ENCODE data around the gene FUBP3. TPM values are rescaled to one million over a fixed set of nuclear protein-coding genes. Genes with fewer than 3 reads are reported as not detected.
A peak's percentile ranks its signal among the peaks of the same experiment; 100 is the strongest.

The FUBP3 gene, protein sequence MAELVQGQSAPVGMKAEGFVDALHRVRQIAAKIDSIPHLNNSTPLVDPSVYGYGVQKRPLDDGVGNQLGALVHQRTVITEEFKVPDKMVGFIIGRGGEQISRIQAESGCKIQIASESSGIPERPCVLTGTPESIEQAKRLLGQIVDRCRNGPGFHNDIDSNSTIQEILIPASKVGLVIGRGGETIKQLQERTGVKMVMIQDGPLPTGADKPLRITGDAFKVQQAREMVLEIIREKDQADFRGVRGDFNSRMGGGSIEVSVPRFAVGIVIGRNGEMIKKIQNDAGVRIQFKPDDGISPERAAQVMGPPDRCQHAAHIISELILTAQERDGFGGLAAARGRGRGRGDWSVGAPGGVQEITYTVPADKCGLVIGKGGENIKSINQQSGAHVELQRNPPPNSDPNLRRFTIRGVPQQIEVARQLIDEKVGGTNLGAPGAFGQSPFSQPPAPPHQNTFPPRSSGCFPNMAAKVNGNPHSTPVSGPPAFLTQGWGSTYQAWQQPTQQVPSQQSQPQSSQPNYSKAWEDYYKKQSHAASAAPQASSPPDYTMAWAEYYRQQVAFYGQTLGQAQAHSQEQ
- 10 to 100 TPM; 33.1 to 59.9 (median 37.8) TPM for total RNA-seq

DNA sequence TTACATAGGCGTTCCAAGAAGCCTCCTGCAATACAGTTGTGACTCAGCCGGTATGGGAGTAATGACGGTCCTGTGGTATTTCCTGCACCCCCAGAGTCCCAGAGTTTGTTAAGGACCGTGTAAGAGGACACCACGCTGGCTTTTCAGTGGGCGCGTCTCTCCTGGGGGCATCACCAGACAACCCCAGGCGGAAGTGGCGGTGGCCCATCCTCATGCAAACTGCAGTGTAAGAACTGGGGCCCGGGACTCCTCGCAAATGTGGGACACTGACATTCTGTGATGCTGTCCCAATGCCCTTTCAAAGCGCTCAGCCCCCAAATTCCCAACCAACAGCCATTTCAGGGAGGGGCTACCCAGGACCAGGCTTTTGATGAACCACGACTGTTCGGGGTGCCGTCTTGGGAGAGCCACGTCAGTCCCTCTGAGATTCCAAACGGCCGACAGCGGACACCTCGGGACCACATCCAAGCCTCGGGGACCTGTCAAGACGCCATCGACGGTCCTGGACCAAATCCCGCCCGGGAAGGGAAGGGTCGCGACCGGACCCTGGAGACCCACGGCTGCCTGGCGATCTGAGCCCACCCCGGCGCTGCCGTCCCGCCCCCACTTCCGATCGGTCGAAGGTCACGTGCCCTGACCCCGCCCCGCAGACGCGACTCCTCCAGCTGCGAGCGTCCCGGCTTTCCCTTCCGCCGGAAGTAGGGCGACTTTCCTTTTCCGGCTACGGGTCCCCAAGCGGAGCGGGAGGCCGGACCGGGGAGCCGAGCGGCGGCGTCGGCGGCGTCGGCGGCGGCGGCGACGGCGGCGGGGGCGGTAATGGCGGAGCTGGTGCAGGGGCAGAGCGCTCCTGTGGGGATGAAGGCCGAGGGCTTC lies at the start of gene FUBP3:
Gene FUBP3 (plus strand): TSS at position 713 of the 873 bp plus-strand sequence. CDS start 104 bp downstream, at position 817.
- no peaks in the 10 kb centered on the region for H3K9me3 ChIP-seq
- H3K36me3 ChIP-seq = peaks cover 0 to 3% (median 0%) of the 10 kb centered on the region in 3 donors
- TF ChIP-seq, protein P1, sequence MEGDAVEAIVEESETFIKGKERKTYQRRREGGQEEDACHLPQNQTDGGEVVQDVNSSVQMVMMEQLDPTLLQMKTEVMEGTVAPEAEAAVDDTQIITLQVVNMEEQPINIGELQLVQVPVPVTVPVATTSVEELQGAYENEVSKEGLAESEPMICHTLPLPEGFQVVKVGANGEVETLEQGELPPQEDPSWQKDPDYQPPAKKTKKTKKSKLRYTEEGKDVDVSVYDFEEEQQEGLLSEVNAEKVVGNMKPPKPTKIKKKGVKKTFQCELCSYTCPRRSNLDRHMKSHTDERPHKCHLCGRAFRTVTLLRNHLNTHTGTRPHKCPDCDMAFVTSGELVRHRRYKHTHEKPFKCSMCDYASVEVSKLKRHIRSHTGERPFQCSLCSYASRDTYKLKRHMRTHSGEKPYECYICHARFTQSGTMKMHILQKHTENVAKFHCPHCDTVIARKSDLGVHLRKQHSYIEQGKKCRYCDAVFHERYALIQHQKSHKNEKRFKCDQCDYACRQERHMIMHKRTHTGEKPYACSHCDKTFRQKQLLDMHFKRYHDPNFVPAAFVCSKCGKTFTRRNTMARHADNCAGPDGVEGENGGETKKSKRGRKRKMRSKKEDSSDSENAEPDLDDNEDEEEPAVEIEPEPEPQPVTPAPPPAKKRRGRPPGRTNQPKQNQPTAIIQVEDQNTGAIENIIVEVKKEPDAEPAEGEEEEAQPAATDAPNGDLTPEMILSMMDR (IDR thresholded peaks at IDR 0.05) = peak in 1 of 5 experiments; percentile 22
- peak; percentile 36 to 75 for TF ChIP-seq POLR2A (IDR thresholded peaks at IDR 0.05)
- TF ChIP-seq EP300 (IDR thresholded peaks at IDR 0.05) = peak; percentile 52 to 89
- H3K4me3 ChIP-seq = peak within 1 kb of the TSS; percentile 71 to 98 (median 90)
- H3K27me3 ChIP-seq = no peaks in the 10 kb centered on the region
- WGBS, 2 donors = 0% methylated on average over 17 to 70 of the region's 74 CpGs
- H3K4me1 ChIP-seq = peaks cover 0 to 58% (median 18%) of the 10 kb centered on the region in 4 donors
- peak within 1 kb of the TSS; percentile 71 to 94 (median 88) for H3K27ac ChIP-seq
- DNase-seq (ENCODE audit: low spot score in 2 of 2) = peak; percentile 83 to 89

DNA sequence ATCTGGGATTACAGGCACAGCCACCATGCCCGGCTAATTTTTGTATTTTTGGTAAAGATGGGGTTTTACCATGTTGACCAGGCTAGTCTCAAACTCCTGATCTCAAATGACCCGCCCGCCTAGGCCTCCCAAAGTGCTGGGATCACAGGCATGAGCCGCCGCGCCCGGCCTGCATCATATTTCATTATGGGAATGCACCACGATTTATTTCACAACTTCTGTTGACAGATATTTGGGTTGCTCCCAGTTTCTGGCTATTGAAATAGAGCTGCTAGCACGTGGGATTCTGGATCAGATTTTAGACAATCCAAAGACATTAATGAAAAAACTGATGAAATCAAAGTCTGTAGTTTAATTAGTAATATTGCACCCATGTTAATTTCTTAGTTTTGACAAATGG lies 48.4 kb upstream of the FUBP3 start:
- no peak overlapping the region for H3K27ac ChIP-seq
- H3K27me3 ChIP-seq = peaks cover 0 to 64% of the 10 kb centered on the region in 2 donors
- no peaks in the 10 kb centered on the region for H3K36me3 ChIP-seq
- no peak overlapping the region for H3K4me3 ChIP-seq
- TF ChIP-seq, protein P1 (IDR thresholded peaks at IDR 0.05) = no peak
- TF ChIP-seq POLR2A (IDR thresholded peaks at IDR 0.05) = no peak
- no peak for TF ChIP-seq EP300 (IDR thresholded peaks at IDR 0.05)
- no peaks in the 10 kb centered on the region for H3K9me3 ChIP-seq
- peaks cover 0 to 7% (median 0%) of the 10 kb centered on the region in 4 donors for H3K4me1 ChIP-seq
- DNase-seq (ENCODE audit: low spot score in 2 of 2) = no peak
- 41 to 50% methylated on average over 9 of the region's 9 CpGs for WGBS, 2 donors

DNA sequence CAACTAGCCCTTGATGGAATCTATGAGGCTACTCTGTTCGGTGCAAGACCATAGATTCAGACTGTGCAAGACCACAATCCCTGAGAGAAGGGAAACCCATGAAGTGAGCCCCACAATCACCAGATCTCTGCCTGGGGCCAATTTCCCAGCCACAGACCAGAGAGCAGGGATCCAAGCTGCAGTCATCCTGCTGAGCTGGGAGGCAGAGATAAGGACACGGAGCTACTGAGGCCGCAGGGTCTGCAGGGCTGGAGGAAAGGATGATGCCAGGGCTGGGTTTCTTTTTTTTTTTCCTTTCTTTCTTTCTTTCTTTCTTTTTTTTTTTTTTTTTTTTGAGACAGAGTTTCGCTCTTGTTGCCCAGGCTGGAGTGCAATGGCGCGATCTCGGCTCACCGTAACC lies 47.7 kb upstream of the FUBP3 start:
- no peak for DNase-seq (ENCODE audit: low spot score in 2 of 2)
- Histone ChIP-seq H3K27me3 (peaks cover 0 to 64% of the 10 kb centered on the region in 2 donors), H3K4me1 (peaks cover 0 to 11% (median 0%) of the 10 kb centered on the region in 4 donors), H3K9me3 (no peaks in the 10 kb centered on the region), H3K27ac (no peak overlapping the region), H3K36me3 (no peaks in the 10 kb centered on the region), H3K4me3 (no peak overlapping the region)
- TF ChIP-seq POLR2A (IDR thresholded peaks at IDR 0.05) (no peak), EP300 (IDR thresholded peaks at IDR 0.05) (no peak)
- TF ChIP-seq, protein P1 (IDR thresholded peaks at IDR 0.05) = no peak
- WGBS, 2 donors = 86 to 91% methylated on average over 8 of the region's 8 CpGs

DNA sequence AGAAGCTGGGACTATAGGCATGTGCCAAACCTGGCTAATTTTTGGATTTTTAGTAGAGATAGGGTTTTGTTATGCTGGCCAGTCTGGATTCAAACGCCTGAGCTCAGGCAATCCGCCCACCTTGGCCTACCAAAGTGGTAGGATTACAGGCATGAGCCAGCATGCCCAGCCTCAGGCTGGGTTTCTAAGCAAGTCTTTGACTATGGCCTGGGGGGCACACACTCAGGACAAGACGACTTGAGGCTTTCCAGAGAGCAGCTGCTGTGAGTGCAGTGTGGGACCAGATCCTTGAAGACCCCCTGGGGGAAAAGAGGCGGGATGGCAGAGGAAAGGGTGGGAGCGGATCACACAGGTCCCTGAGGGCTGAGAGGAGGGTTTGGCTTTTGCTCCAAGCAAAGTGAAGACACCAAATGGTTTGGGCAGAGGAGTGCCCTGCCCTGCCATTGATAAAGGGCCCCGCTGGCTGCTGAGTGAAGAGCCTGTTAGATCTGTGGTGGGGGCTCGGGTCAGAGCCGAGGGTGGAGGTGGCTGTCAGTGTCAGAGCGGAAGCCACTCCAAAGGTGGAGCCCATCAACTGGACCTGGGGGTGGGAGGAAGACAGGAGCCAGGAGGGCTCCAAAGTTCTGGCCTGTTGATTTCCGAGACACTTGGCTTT lies 46.8 kb upstream of the FUBP3 start:
- no peaks in the 10 kb centered on the region for H3K9me3 ChIP-seq
- H3K27me3 ChIP-seq = peaks cover 0 to 64% of the 10 kb centered on the region in 2 donors
- DNase-seq (ENCODE audit: low spot score in 2 of 2) = no peak
- no peak overlapping the region for H3K27ac ChIP-seq
- peaks cover 0 to 16% (median 0%) of the 10 kb centered on the region in 4 donors for H3K4me1 ChIP-seq
- no peak overlapping the region for H3K4me3 ChIP-seq
- WGBS, 2 donors = 80 to 81% methylated on average over 10 of the region's 10 CpGs
- no peak for TF ChIP-seq EP300 (IDR thresholded peaks at IDR 0.05)
- TF ChIP-seq POLR2A (IDR thresholded peaks at IDR 0.05) = no peak
- TF ChIP-seq, protein P1 (IDR thresholded peaks at IDR 0.05) = no peak
- no peaks in the 10 kb centered on the region for H3K36me3 ChIP-seq

All from tibial nerve (tissue), 4 donors.